ENCODE data around the gene PPP1CC.

DNA sequence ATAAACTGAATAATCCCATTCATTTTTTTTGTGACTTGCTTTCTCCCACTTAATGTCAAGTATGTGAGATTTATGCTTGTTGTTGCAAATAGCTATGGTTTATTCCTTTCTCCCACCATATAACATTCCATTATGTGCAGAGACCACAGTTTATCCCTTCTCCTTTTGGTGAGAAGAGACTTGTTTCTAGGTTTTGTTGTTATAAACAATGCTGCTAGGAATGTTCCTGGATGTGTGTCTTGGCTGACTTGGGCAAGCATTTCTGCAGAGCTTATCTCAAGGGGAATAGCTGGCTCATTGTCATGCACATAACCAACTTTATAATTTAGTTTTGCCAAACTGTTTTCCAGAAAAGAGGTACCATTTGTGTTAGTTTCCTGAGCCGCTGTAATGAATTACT, 47.6 kb upstream of the PPP1CC start:
- TF ChIP-seq, protein P1, sequence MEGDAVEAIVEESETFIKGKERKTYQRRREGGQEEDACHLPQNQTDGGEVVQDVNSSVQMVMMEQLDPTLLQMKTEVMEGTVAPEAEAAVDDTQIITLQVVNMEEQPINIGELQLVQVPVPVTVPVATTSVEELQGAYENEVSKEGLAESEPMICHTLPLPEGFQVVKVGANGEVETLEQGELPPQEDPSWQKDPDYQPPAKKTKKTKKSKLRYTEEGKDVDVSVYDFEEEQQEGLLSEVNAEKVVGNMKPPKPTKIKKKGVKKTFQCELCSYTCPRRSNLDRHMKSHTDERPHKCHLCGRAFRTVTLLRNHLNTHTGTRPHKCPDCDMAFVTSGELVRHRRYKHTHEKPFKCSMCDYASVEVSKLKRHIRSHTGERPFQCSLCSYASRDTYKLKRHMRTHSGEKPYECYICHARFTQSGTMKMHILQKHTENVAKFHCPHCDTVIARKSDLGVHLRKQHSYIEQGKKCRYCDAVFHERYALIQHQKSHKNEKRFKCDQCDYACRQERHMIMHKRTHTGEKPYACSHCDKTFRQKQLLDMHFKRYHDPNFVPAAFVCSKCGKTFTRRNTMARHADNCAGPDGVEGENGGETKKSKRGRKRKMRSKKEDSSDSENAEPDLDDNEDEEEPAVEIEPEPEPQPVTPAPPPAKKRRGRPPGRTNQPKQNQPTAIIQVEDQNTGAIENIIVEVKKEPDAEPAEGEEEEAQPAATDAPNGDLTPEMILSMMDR (IDR thresholded peaks at IDR 0.05): no peak
- no peak for TF ChIP-seq POLR2AphosphoS5 (IDR thresholded peaks at IDR 0.05)
- TF ChIP-seq POLR2A (IDR thresholded peaks at IDR 0.05; ENCODE audit: low read depth): no peak
